Stimulated activated CD4-positive, alpha-beta T cell treated with anti-CD3 and anti-CD28 coated beads, Interleukin-4, amount 100 ng/mL, for 4 hours (primary cell): ENCODE results near the gene EEFSEC.

Experiments
- DNase-seq, 2 experiments: peaks; one replicate each; pipeline ENCODE4 v3.0.0-alpha.2; 2020

Gene EEFSEC

DNA sequence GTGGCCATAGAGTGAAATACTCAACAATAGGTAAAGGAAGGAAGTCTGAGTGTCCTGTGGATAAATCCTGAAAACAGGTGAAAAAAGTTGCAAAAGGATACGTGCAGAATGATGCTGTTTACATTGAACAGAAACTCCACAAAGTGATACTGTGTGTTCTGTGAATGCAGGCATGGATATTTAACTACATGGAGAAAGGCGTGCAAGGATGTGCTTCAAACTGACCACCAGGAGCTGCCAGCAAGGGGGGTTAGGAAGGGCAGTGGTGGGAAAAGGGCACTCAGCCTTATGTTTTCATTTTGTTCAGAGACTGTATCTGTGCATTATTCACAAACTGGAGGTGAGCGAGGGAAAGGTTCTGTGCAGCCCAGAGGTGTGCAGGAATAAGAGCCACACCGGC is 266.0 kb downstream of the EEFSEC start:
- no peak for DNase-seq

DNA sequence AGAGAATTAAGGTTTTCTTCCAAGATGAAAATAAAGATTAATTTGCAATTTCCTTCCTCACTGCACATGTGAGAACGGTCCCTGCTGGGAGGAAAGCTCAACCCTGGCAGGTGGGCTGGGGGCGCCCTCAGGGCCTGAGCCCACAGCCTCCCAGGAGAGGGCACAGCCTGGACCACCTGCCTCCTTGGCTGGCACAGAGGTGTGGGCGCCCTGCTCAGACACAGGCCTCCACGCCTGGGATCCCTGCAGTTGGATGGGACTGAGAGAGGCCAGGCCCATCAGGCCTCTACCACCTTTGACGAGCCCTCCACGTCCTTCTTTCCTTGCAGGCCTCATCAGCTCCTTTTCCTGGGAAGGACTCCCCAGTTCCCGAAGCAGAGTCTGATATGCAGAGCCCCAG is 267.0 kb downstream of the EEFSEC start:
- DNase-seq, result no peak

DNA sequence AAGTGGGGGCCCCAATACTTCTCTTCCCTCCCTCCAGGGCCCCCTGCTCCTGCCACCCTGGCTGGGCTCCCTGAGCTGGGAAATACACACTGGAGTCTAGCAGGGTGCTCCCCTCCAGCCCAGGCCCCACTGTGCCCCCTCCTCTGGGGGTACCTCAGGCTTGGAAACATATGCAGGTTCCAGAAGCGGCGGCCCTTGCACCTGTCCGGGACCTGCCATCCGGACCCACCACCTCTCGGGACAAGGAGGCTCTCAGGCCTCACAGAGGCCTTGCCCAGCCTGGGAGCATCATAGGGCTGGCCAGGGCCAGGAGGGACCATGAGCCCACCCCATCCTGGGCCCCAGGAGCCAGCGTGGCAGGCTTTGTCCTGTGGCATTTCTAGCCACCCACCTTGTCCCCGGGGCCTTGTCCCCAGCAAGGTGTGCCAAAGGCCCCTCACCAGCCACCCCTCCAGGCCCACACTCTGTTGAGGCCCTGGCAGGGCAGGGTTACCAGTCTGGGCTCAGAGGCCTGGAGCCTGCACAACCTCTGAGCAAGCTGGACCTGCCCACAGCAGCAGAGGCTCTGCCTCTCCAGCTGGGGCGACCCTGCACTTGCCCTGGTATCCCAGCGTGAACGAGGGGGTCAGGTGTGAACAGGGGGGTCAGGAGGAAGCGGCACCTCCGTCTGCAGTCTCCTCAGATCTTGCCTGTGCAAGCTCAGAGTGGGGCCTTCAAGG is 267.6 kb downstream of the EEFSEC start:
- no peak for DNase-seq

DNA sequence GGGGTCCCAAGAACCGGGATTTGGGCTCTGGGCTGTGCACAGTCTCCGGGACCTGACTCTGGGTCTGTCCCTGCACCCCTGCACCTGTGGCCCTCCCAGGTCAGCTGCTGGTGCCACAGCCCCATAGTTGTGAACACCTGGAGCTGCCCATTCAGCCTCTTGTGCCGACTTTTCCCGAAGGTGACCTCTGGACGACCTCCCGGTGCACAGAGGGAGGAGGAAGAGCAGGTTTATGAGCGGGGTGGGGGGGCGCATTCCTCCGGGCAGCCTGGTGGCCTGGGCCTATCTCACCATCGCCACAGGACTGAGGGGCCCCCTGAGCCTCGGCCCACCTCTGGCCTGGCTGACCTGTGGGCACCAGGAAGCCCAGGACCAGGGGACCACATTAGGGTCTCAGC is 268.2 kb downstream of the EEFSEC start:
- no peak for DNase-seq

DNA sequence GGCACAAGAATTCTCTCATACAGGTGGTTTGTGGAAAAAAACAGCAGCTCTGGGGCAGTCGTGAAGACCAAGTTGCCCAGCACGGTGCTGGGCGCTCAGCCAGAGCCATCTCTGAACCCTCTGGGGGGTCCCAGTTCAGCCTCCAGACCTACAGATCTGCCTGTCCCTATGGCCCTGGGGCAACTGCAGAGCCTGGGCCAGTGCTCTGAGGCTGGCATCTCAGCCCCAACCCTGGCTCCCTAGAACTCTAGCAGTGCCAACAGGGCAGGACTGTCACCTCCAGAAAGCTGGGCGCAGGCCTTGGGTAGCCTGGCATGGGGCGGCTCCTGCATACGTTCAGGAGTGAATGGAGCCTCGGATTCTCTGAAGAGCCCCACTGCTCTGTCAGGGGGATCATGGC is 268.7 kb downstream of the EEFSEC start:
- no peak for DNase-seq

GRCh38 chr3:128422762-128423524 is 269.7 kb downstream of the EEFSEC start:
- DNase-seq, result no peak

GRCh38 chr3:128423525-128424147 is 270.4 kb downstream of the EEFSEC start:
- no peak for DNase-seq

GRCh38 chr3:128424508-128425069 is 271.3 kb downstream of the EEFSEC start:
- DNase-seq, result no peak

- DNase-seq, result no peak
These were observed 272.0 kb downstream of the EEFSEC start for GRCh38 chr3:128425142-128425845.

DNA sequence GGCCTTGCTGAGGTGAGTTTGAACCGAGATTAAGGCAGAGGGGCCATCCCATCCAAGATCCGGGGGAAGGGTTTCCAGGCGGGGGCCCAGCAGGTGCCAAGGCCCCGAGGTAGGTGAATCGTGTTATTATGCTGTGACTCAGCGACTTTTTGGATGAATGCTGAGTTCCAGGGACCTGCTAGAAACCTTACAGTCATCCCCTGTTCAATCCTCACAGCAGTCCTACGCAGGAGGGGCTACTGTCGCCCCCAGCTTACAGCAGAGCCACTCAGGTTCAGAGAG is 272.5 kb downstream of the EEFSEC start:
- no peak for DNase-seq

DNA sequence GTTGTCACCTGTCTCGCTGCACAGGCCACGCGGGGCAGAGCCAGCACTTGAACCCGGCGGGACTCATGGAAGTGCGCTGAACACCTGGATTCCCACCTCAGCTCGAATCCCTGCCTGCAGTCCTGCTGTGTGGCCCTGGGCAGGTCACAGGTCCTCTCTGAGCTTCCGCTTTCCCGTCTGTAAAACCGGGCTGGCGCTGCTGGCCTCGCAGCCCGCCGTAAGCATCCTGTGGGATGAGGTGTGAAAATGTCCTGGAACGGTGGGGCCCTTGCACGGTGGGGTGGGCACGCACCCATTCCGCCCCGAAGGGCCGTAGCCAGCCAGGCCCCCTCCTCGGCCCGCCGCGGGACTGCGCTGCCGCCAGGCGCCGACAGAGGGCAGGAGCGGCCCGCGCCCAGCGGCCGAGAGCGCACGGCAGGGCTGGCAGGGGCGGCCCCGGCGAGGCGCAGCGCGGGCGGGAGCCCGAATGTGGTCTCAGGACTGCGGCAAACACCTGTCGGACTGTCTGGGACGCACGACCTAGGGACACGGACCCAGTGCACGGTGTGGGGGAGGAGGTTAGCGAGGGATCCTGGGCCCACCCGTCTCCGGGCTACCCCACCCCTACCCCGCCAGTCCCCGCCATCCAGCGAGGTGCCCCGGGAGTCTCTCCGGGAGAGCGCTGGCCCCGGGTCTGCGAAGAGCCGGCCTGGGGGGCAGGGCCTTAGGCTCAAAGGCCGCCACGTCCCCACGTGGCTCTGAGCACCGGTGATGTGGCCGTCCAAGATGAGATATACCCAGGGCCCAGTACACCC is 273.0 kb downstream of the EEFSEC start:
- peak; percentile 25 to 65 for DNase-seq

DNA sequence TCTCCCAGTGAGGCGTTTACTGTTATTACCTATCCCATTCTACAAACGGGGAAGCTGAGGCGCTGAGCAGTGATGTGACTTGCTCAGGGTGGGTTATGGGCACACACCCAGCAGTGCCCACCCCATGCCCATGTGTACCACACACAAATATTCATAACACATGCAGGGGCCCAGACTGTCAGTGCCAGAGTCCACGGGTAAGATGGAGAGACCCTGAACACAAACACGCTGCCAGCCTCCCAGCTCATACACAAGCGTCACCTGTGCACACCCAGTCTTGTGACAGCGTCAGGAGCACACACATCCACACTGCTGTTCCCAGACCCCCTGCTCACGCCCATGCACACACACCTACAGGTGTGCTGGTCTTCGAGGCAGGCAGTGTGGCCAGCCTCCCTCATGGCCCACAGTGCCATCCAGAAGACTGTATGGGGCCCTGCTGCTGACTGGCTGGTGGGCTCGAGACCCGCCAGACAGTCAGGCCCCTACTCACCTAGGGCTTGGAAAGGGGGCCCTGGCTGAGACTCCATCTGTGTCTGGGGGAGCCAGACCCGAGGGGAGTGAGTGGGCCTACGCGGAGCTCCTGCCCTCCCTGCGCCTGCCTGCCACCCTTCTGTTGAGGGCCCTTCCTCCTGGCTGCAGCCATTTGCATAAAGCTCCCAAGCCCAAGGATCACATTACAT is 274.0 kb downstream of the EEFSEC start:
- no peak for DNase-seq

DNA sequence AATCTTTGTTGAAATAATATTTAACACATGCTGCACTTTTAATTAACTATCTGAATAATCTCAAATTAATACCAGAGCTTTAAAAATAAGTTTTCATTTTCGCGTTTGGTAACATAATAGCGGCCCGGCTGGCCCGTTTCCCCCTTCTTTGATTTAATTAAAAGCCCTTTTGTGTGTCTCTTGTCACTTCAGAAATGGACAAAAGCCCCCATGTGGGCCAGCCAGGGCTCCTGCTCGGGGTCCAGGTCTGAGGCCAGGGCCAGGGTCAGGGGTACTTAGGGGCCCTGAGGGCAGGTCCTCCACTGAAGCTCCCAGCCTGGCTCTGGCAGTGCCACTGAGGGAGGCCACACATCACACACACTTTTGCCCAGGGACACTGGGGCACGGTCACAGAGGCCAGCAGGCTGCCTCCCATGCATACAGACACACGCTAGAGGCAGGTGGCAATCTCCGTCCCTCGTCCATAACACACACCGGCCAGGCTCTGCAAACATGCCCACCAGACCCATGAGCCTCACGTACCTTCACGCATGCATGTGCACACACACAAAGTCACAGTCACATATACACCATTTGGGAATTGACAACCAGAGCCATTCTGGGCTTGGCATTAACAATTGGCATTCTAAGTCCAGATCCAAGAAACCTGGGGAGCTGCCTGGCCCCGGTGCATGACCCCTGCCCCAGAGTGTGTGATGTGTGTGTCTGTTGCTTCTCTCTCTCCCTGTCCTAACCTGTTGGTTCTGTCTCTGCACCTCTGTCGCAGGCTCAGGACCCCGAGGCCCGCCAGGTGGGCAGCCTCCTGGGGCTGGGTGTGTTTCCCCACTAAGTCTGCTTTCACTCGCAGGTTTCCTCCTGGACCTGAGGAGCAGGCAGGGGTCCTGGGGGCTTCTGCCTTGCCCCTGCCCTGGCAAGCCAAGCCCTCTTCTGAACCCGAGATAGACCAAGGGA is 274.9 kb downstream of the EEFSEC start:
- DNase-seq, result no peak

DNA sequence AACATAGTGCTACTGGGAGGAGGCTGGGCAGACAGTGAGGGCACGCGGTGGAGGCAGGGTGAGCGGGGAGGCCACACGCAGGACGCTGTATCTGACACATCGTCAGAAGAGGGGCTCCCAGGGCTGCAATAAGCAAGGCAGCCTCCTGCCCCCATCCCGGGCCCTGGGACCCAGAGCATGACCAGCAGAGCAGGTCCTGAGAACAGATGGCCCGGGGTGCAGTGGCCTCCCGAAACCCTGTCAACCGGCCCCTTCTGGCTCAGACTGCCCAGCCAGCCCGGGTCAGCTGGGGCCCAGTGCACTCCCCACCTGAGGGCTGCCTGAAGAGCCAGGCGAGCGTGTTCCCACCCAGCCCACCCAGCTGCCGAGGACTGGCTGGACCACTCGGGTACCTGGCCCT is 276.0 kb downstream of the EEFSEC start:
- no peak for DNase-seq

GRCh38 chr3:128429751-128430150 is 276.5 kb downstream of the EEFSEC start:
- no peak for DNase-seq

DNA sequence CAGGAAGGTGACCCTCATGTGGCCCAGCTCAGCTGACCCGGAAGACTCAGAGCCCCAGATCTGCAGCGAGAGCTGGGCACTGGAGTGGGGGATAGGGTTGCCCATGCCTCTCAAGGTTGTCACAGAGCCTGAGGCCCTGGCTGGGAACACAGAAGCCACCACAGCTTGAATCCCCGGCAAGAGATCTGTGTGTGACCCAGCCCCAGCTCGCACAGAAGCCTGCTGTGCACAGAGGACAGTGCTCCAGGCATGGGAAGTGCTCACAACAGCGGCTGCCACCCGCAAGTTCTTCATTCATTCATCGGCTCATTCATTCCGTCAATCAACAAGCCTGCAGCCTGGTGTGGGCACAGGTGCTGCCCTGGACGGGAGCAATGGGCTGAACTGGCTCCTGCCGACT is 277.0 kb downstream of the EEFSEC start:
- no peak for DNase-seq

- no peak for DNase-seq
These were observed 277.4 kb downstream of the EEFSEC start for GRCh38 chr3:128430731-128431130.

- DNase-seq, result no peak
These were observed 278.6 kb downstream of the EEFSEC start for GRCh38 chr3:128431803-128432300.

DNA sequence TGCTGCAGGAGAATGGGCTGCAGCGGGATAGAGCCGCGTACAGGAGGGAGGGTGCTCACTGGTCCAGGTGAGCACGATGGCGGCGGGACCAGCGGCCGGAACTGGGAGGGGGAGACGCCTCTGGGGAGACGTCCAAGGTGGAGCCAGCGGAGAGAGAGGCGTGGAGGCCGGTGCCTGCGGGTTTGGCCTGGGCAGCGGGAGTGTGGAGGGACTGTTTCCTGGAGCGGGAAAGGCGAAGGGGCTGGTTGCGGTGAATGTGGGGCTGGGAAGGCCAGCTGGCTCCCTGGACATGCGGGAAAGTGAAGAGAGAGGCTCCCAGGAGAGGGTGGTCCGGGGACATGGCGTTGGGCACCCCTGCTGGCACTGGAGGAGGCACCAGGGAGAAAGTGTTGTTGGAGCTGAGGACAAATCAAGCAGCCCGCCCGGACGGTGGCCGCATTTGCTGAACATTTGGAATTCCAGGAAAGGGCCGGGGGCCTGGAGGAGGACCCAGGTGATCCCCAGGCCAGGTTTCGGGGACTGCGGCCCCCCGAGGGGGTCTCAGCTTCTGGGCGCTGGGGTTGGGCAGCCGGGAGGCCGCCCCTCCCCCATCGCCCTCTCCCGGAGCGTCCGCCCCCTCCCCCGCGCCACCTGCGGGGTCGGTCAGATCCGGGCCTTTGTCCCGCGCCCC is 279.2 kb downstream of the EEFSEC start:
- DNase-seq, result no peak
